ENCODE measurements around the gene LENG8.

DNA sequence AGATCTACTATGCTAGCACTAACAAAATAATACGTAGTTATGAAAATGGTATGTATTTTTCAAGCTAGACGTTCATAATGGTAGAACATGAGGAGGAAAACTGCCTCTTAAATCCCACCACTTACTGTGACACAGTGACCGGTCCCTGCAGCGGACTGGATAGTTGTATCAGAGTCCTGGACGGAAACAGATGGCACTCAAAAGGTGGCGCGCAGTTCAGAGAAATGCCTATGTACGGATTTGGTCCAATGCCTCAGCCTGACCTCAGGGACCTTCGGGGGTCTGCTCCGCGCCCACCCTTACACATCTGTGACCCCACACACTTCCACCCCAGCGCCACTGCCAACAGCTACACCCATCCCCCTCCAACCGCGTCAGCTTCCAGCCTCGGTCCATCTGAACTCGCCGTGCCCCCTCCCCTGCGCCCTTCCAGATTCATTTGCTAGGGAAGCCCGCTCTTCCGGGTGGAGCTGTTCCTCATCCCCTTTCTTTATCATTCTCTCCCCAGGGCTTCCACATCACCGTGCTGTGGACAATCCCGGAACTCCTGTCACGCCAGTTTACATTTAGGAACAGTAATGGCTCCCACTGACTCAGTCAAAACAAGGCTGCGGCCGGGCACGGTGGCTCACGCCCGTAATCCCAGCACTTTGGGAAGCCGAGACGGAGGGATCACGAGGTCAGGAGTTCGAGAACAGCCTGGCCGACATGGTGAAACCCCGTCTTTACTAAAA, 792 bp upstream of the LENG8 start:
- TF ChIP-seq EZH2 (IDR thresholded peaks at IDR 0.05), result no peak
- no peak for TF ChIP-seq POLR2AphosphoS5 (IDR thresholded peaks at IDR 0.05; ENCODE audit: borderline replicate concordance, low read depth, low read length)

Data from SK-N-MC (cell line).